Measurements from ENCODE around the gene NDOR1.
"Not testable (repeated sequence)": the region's sequence is repeated elsewhere in the genome, so short reads cannot be mapped to it uniquely, and the experiment has no call there.

The NDOR1 gene

DNA sequence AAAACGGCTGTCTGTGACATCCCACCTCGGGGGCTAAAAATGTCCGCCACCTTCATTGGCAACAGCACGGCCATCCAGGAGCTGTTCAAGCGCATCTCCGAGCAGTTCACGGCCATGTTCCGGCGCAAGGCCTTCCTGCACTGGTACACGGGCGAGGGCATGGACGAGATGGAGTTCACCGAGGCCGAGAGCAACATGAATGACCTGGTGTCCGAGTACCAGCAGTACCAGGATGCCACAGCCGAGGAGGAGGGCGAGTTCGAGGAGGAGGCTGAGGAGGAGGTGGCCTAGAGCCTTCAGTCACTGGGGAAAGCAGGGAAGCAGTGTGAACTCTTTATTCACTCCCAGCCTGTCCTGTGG is 37.7 kb downstream of the NDOR1 start:
- not testable (repeated sequence) for H3K4me3 Mint-ChIP-seq, H3K36me3 Mint-ChIP-seq
- H3K4me1 Mint-ChIP-seq (ENCODE audit: low read depth): peaks cover 18% of the 10 kb centered on the region

DNA sequence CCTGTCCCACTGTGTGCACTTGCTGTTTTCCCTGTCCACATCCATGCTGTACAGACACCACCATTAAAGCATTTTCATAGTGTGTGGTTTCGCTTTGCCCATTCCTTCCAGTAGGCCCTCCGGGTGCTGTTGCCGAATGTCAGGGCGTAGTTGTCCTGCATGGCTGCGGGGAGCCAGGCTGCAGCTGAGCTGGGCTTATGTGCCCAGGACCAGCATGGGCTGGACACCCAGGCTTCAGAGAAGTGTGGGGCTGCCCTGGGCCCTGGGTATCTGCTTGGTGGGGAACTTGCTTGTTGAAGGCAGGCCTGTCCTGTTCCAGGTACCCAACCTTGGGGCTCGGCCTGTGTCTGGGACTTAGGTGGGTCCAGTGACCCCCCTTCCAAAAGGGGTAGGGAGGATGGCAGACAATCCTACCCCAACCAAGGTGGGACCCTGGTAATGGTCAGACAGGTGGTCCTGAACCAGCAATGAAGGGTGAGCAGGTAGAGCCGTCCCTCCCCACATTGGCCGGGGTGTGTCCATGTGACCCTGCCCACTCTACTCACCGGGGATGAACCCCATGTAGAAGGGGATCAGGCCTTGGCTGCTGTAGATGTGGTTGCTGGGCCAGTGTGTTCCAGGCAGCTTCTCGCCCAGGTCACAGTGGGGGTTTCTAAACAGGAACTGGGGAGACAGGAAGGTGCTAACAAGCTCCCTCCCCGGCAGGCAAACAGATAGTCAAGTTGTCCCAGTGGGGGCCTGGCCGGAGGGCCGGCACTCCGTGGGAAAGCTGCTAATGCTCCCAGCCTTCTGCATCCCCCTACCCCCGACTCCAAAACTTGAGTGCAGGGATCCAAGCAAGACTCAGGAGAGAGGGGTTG is 38.4 kb downstream of the NDOR1 start:
- H3K4me3 Mint-ChIP-seq: peak overlapping the region; percentile 17
- no peak overlapping the region for H3K27ac Mint-ChIP-seq
- H3K27me3 Mint-ChIP-seq: no peaks in the 10 kb centered on the region
- peaks cover 4% of the 10 kb centered on the region for H3K36me3 Mint-ChIP-seq
- peaks cover 16% of the 10 kb centered on the region for H3K4me1 Mint-ChIP-seq (ENCODE audit: low read depth)
- no peaks in the 10 kb centered on the region for H3K9me3 Mint-ChIP-seq (ENCODE audit: low read depth)

More for the DNA sequence above, 37.7 kb downstream of the NDOR1 start:
- H3K27ac Mint-ChIP-seq; H3K27me3 Mint-ChIP-seq; H3K9me3 Mint-ChIP-seq (ENCODE audit: low read depth): not testable (repeated sequence)

DNA sequence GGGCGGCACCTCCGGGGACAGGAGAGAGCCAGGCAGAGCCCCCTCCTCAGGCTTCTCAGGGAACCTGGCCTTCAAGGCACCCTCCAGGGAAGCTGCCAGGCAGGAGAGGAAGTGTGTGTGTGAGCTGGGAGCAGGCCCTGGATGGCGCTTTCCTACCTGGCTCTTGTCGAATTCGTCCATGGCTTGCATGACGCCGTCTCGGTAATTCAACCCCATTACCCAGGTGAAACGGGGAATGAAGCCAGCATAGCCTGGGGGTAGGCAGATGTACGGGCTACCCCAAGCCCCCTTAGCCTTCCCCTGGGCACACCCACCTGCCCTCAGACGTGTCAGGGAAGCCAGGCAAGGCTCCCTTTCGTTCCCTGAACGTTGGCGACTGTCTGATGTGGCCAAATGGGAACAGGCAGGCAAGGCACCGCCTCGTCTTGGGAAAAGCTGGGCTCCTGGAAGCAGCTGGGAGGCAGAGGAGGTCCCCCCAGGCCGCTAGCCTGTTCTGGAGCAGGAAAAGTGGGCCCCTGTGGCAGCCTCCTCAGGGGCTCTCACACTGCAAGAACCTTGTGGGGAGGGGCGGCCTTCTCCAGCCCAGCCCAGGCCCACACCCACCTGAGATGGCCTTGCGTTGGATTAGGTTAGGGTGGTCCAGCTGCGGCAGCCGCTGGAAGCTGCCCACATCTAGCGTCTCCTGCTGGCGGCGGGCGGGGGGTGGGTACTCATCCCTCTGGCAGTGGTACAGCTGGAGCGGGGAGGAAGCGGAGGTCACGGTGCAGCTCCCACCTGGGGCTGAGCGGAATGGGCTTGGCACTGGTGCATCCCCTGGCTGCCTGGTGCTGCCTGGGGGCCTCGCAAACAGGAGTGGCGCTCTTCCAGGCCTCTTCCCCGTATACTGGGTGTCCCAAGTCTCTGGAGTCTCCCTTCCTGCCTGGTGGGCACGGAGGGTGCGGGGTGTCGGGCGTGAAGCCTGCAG is 39.3 kb downstream of the NDOR1 start:
- Mint-ChIP-seq H3K36me3 (peaks cover 4% of the 10 kb centered on the region), H3K27ac (no peak overlapping the region), H3K4me3 (no peak overlapping the region), H3K27me3 (no peaks in the 10 kb centered on the region), H3K9me3 (ENCODE audit: low read depth) (no peaks in the 10 kb centered on the region), H3K4me1 (ENCODE audit: low read depth) (peaks cover 12% of the 10 kb centered on the region)

DNA sequence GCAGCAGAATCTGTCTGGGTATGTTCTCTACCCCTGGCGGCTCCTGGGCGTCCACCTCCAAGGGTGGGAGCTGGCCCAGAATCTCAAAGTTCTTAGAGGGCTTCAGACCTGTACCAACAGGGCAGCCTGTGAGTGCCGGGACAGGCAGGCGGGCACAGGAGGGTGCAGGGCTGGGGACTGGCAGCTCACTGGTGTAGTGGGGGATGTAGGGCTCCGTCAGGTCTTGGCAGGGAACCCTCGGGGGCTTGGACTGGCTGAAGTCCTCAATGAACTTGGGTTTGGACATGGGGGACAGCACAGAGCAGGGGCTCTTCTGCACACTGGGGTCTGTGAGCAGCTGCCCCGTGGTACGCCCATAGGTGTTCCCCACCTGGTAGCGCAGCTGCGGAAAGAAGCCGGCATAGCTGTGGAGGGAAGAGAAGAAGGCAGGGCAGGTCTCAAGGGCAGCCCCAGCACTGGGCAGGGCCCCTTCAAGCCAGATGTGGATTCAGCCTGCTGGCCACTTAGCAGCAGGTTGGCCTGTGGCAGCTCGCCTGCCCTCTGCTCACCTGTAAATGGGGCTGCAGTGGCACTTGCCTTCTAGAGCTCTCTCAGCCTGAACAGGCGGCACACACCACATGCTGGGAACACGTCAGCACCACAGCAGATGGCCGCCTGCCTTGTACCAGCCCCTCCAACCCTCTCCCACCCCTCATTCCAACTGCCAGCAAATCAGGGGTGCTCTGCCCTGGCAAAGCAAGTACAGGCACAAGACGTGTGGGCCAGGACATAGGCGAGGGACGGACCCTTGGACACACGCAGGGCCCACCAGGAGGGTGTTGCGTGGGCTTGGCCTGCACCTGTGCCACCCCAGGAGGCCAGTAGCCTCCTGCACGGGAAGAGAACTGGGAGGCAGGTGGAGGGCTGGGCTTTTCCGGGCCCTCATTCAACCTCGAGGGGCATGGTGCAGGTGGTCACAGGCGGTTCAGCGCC is 40.2 kb downstream of the NDOR1 start:
- H3K4me3 Mint-ChIP-seq: no peak overlapping the region
- H3K9me3 Mint-ChIP-seq (ENCODE audit: low read depth): no peaks in the 10 kb centered on the region
- no peak overlapping the region for H3K27ac Mint-ChIP-seq
- peaks cover 4% of the 10 kb centered on the region for H3K36me3 Mint-ChIP-seq
- H3K27me3 Mint-ChIP-seq: no peaks in the 10 kb centered on the region
- peaks cover 12% of the 10 kb centered on the region for H3K4me1 Mint-ChIP-seq (ENCODE audit: low read depth)

DNA sequence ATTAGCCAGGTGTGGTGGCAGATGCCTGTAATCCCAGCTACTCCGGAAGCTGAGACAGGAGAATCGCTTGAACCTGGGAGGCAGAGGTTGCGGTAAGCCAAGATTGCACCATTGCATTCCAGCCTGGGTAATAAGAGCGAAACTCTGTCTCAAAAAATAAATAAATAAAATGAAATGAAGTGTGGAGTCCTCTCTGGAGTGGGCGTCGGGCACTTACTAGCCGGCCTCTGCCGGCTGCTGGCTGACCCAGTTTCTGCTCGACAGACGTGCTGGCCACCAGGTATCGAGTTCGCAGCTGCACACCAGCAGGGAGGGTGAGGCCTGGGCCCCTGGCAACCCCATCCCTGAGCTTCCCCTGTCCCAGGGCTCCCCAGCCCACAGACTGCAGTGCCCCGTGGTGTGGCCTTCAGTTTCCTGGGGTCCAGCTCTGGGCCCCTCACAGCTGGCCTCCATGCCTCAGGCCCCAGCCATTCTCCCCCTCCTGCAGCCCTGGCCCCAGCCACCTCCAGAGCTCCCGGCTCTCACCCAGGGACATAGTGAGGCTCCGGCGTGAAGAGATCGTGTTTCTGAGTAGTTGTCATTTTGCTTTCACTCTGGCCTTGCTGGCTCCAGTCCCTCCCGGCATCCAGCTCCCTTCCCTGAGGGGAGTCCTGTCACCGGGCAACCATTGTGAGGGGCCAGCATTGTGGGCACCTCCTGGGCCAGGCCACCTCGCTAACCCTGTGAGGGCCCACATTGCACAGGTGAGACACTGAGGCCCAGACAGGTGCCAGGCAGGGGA is 41.8 kb downstream of the NDOR1 start:
- no peaks in the 10 kb centered on the region for H3K9me3 Mint-ChIP-seq (ENCODE audit: low read depth)
- H3K4me1 Mint-ChIP-seq (ENCODE audit: low read depth): peaks cover 7% of the 10 kb centered on the region
- no peaks in the 10 kb centered on the region for H3K27me3 Mint-ChIP-seq
- no peak overlapping the region for H3K27ac Mint-ChIP-seq
- peaks cover 4% of the 10 kb centered on the region for H3K36me3 Mint-ChIP-seq
- no peak overlapping the region for H3K4me3 Mint-ChIP-seq

DNA sequence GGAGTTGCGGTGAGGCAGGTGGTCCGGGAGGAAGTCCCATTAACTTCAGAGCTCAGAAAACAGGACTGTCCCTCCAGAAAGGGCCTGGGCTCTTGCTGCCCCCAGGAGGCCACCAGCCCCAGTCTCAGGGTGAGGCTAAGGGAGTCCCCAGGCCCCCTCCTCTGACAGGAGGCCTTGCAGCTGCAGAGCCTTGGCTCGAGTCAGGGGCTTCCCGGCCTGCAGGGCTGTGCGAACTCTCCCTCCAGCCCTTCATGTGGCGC is 42.3 kb downstream of the NDOR1 start:
- Mint-ChIP-seq H3K27ac (no peak overlapping the region), H3K9me3 (ENCODE audit: low read depth) (no peaks in the 10 kb centered on the region), H3K4me3 (no peak overlapping the region), H3K36me3 (peaks cover under 1% of the 10 kb centered on the region), H3K4me1 (ENCODE audit: low read depth) (peaks cover 1% of the 10 kb centered on the region), H3K27me3 (no peaks in the 10 kb centered on the region)

DNA sequence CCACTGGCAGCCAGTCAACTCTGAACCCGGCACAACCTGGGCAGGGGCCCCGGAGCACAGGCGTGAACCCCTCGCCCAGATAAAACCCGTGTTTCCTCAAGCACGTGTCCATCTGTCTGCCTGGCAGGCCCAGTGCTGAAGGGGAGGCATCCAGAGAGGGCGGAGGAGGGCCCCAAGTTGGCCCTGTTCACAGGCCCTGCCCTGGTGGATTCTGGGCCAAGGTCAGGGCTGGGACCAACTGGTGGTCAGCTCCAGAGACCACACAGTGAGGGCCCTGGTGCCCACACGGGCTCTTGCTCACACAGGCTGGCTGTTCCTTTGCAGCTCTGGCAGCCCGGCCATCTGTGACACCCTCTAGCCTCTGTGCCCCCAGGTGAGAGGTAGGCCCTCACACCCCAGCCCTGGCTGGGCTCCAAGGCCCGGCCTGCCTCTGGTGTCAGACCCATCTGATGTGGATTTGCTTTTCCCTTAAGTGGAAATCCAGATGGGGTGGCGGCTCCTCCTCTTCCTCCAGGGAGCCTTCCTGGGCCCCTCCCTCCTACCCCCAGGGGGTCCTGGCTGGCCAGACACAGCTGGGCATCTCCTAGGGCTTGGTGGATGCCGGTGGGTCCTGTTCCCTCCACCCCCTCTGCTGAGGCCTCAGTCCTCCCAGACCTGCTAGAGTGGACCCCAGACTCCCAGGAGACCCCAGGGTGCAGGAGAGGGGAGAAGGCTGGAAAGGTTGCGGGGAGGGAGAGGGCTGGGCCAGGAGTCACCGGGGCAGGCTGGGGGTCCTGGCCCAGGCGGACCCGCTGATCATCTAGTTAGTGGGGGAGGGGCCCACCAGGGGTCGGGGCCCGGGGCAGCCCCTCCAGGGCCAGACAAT is 45.1 kb downstream of the NDOR1 start:
- H3K36me3 Mint-ChIP-seq: no peaks in the 10 kb centered on the region
- no peak overlapping the region for H3K27ac Mint-ChIP-seq
- H3K4me3 Mint-ChIP-seq: no peak overlapping the region
- peaks cover 7% of the 10 kb centered on the region for H3K4me1 Mint-ChIP-seq (ENCODE audit: low read depth)
- no peaks in the 10 kb centered on the region for H3K9me3 Mint-ChIP-seq (ENCODE audit: low read depth)
- no peaks in the 10 kb centered on the region for H3K27me3 Mint-ChIP-seq

DNA sequence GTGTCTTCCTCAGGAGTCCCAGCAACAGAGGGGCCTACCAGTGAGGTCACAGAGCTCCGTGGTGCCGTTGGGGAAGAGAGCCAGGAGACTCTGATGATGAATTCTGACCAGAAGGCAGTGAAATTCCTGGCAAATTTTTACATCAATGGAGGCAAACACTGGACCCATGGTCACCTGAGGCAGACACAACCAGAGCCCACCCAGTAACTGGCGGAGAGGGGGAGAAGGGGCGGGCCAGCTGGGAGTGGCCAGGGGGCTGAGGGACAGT is 45.6 kb downstream of the NDOR1 start, which contains the start of gene STPG3:
Gene STPG3 (plus strand): TSS at position 93 of the 268 bp plus-strand sequence. CDS start 1 bp downstream, at position 94.
- no peak within 1 kb of the TSS for H3K4me3 Mint-ChIP-seq
- no peak within 1 kb of the TSS for H3K27ac Mint-ChIP-seq
- peaks cover 8% of the 10 kb centered on the region for H3K4me1 Mint-ChIP-seq (ENCODE audit: low read depth)
- no peaks in the 10 kb centered on the region for H3K9me3 Mint-ChIP-seq (ENCODE audit: low read depth)
- no peaks in the 10 kb centered on the region for H3K36me3 Mint-ChIP-seq
- H3K27me3 Mint-ChIP-seq: no peaks in the 10 kb centered on the region

DNA sequence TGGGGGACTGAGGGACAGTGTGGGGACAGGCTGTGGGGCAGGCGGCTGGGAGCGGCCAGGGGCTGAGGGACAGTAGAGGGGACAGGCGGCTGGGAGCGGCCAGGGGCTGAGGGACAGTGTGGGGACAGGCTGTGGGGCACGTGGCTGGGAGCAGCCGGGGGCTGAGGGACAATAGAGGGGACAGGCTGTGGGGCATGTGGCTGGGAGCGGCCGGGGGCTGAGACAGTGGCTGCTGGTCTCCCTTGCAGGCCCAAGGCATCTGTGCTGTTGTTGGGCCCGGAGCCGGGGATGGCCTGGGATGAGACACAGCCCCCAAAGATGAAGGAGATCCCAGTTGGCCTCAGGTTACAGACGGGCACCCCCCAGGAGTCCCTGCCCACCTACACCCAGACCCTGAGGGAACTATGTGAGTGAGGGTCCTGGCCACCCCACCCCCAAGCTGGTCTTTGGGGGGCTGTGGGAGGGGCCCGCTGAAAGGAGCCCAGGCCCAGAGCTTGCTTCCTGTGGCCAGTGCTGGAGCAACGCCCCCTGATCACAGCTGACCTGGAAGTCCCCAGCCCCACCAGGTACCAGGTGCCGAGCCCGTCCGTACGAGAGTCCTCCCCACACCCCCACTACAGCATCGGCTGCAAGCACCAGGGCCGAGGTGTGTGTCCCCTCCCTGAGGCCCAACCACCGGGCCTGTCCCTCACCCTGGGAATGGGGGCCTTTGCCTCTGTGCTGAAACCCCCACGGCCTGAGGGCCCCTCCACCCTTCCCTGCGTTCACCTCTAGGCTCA is 46.2 kb downstream of the NDOR1 start:
- H3K9me3 Mint-ChIP-seq (ENCODE audit: low read depth): no peaks in the 10 kb centered on the region
- peaks cover 12% of the 10 kb centered on the region for H3K4me1 Mint-ChIP-seq (ENCODE audit: low read depth)
- H3K27ac Mint-ChIP-seq: no peak overlapping the region
- no peak overlapping the region for H3K4me3 Mint-ChIP-seq
- no peaks in the 10 kb centered on the region for H3K27me3 Mint-ChIP-seq
- H3K36me3 Mint-ChIP-seq: no peaks in the 10 kb centered on the region

DNA sequence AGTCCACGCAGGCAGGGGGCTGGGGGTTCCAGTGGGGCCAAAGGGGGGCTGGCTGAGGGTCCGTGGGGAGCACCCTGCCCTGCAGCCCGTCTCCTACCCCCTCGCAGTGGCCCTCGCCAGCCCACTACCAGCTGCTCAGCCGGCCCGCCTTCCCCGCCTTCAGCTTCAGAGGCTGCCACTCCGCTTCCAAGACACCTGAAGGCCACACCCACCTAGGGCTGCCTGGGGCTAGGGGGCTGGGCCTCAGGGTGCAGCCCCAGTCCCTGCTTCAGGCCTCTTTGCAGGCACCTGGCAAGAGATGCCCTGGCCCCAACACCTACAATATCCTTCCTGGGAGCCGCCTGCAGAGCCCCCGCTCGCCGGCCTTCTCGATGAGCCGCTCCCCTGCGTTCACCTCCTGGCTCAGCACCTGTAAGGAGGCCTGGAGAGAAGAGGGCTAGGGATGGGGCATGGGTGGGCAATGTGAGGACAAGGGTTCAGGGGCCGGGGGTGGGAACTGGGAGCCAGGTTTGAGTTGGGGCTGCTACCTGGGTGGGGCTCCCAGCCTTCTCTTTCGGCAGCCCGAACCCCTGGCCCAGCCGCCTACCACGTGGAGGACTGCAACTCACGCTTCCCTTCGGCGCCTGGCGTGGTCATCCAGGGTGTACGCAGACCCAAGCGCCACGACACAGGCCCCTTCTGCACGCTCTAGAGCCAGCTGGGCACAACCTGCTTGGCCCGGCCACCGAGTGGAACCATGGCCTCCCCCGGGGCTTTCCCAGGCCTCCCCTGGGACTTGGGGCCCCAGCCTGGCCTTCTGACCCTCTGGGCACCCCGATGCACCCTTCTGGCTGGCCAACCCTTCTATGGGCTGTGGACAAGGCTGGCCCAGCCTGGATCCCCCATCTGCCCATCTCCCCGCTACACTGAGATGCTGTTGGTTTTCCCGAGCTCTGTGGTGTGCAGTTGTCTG is 47.3 kb downstream of the NDOR1 start:
- no peak overlapping the region for H3K4me3 Mint-ChIP-seq
- no peak overlapping the region for H3K27ac Mint-ChIP-seq
- H3K27me3 Mint-ChIP-seq: no peaks in the 10 kb centered on the region
- H3K36me3 Mint-ChIP-seq: no peaks in the 10 kb centered on the region
- H3K4me1 Mint-ChIP-seq (ENCODE audit: low read depth): peaks cover 14% of the 10 kb centered on the region
- H3K9me3 Mint-ChIP-seq (ENCODE audit: low read depth): no peaks in the 10 kb centered on the region

DNA sequence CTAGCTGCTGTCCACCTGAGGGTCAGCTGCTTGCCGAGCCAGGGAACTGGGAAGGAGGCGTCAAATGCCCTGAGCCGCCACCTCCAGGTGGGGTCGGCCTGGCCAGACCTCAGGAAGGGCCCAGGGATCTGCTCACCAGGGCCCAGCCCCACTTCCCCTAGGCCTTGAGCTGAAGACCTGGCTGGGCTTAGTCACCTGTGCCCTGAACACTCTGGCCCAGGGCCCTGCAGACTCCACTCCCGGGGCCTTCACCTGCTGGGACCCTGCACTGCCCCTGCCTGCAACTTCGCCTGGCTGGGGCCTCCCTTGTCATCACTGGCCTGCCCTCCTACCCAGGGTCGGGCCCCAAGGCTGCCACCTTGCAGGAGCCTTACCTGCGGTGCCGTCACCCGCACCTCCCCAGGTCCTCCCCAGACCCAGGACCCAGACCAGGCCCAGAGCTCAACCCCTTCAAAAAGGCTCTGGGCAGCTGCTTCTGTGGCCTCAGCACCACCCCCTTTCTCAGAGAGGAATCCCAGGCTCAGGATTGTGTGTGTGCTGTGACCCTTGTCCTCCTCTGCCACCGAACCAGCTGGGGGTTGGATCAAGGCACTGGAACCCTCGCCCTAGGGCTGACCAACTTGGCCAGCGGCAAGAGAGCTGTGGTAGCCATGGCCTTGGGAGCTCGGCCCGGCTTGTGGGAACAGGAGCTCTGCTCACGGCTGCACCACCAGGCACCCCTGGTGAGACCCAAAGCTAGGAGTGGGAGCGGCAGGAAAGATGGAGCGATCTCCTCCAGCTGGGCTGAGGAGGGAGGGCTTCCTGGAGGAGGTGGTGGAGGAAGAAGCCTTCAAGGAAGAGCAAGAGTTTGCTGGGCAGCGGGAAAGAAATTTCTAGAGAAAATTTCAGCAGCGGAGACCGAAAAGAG is 48.5 kb downstream of the NDOR1 start:
- Mint-ChIP-seq H3K27me3 (no peaks in the 10 kb centered on the region), H3K27ac (peak overlapping the region; percentile 78), H3K36me3 (no peaks in the 10 kb centered on the region), H3K4me3 (peak overlapping the region; percentile 90), H3K9me3 (ENCODE audit: low read depth) (no peaks in the 10 kb centered on the region), H3K4me1 (ENCODE audit: low read depth) (peaks cover 14% of the 10 kb centered on the region)
